CD4-positive, alpha-beta T cell treated with Interleukin-1 beta for 1 hour (primary cell): ENCODE data around the gene GPR171.
"Not testable (repeated sequence)": the region's sequence is repeated elsewhere in the genome, so short reads cannot be mapped to it uniquely, and the experiment has no call there.

Source experiments
- DNase-seq, 2 donors: peaks; one replicate each; pipeline ENCODE4 v3.0.0-alpha.2; 2020 to 2022

GPR171 gene

GRCh38 chr3:151203051-151203420, at the start of gene GPR171:
Gene GPR171 (minus strand): TSS chr3:151203216. CDS start chr3:151199386, 3,830 bp downstream.
- peak; percentile 67 to 77 for DNase-seq

GRCh38 chr3:151248772-151249337, 45.8 kb upstream of the GPR171 start:
- DNase-seq: no peak

- not testable (repeated sequence) for DNase-seq
These were observed 39.0 kb upstream of the GPR171 start for GRCh38 chr3:151242006-151242405.

GRCh38 chr3:151236736-151237135, 33.7 kb upstream of the GPR171 start:
- no peak for DNase-seq

- no peak for DNase-seq
These were observed 33.3 kb upstream of the GPR171 start for GRCh38 chr3:151236316-151236715.

- DNase-seq: no peak
These were observed 31.8 kb upstream of the GPR171 start for GRCh38 chr3:151234825-151235224.

GRCh38 chr3:151232991-151233390, 30.0 kb upstream of the GPR171 start:
- no peak for DNase-seq

GRCh38 chr3:151232403-151232802, 29.4 kb upstream of the GPR171 start:
- DNase-seq: not testable (repeated sequence)

- DNase-seq: peak; percentile 11 to 14
These were observed 27.6 kb upstream of the GPR171 start for GRCh38 chr3:151230646-151231045.

GRCh38 chr3:151228666-151229040, 25.6 kb upstream of the GPR171 start:
- DNase-seq: no peak

GRCh38 chr3:151227807-151228665, 25.0 kb upstream of the GPR171 start:
- peak; percentile 81 to 85 for DNase-seq

GRCh38 chr3:151227266-151227806, 24.3 kb upstream of the GPR171 start:
- no peak for DNase-seq

GRCh38 chr3:151226825-151227224, 23.8 kb upstream of the GPR171 start:
- no peak for DNase-seq

- DNase-seq: no peak
These were observed 23.1 kb upstream of the GPR171 start for GRCh38 chr3:151226088-151226563.

- DNase-seq: no peak
These were observed 22.3 kb upstream of the GPR171 start for GRCh38 chr3:151225040-151225975.

- no peak for DNase-seq
These were observed 21.4 kb upstream of the GPR171 start for GRCh38 chr3:151224268-151224866.

- DNase-seq: no peak
These were observed 16.0 kb upstream of the GPR171 start for GRCh38 chr3:151219056-151219455.

- no peak for DNase-seq
These were observed 15.1 kb upstream of the GPR171 start for GRCh38 chr3:151218136-151218535.

- no peak for DNase-seq
These were observed 13.9 kb upstream of the GPR171 start for GRCh38 chr3:151216641-151217607.

- no peak for DNase-seq
These were observed 11.4 kb upstream of the GPR171 start for GRCh38 chr3:151214459-151214858.

- no peak for DNase-seq
These were observed 10.9 kb upstream of the GPR171 start for GRCh38 chr3:151213881-151214280.
